ENCODE measurements around the gene HNRNPA3. TPM values are rescaled to one million over a fixed set of nuclear protein-coding genes. Genes with fewer than 3 reads are reported as not detected.

Gene HNRNPA3
- total RNA-seq, 1 donor from 2014 or later = 132 TPM

DNA sequence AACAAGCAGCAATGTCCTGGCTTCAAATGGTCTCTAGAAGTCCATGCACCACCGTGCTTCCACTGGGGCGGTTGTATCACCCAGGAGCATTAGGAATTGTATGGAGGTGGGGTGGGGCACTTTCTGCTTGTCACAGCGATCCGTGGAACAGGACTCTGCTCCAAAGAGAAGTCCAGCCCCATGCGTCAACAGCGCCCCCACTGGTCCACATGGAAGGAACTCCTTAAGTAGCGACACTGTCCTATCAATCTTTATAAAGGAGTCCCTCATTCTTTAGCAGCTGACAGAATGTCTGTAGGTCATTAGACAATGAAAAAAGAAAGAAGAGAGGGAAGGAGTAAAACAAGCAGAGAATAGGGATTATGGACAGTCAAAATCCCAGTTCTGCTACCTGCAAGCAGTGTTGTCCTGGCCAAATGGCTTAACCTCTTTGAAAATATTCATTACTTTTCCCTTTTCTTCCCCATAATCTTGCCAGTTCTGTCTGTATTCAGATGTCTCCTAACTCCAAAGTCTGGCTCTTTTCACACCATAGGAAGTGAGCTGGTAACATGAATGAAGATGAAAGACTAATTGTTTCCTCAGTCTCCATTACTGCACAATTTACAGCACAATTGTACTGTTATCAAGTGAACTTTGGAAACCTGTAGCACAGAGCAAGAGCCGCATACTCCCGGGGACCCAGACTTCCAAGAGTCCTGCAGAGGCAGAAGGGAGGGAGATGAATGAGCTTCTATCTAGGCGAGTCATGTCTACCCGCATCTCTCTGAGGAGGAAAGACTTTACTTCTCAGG lies 42.0 kb downstream of the HNRNPA3 start:
- DNase-seq (peak; percentile 57), ATAC-seq (no peak)
- Histone ChIP-seq H3K4me1 (peaks cover 100% of the 10 kb centered on the region), H3K36me3 (no peaks in the 10 kb centered on the region), H3K4me3 (no peak overlapping the region), H3K27ac (peak overlapping the region; percentile 25), H3K27me3 (ENCODE audit: low read depth) (no peaks in the 10 kb centered on the region), H3K9me3 (no peaks in the 10 kb centered on the region)
- TF ChIP-seq, protein P1, sequence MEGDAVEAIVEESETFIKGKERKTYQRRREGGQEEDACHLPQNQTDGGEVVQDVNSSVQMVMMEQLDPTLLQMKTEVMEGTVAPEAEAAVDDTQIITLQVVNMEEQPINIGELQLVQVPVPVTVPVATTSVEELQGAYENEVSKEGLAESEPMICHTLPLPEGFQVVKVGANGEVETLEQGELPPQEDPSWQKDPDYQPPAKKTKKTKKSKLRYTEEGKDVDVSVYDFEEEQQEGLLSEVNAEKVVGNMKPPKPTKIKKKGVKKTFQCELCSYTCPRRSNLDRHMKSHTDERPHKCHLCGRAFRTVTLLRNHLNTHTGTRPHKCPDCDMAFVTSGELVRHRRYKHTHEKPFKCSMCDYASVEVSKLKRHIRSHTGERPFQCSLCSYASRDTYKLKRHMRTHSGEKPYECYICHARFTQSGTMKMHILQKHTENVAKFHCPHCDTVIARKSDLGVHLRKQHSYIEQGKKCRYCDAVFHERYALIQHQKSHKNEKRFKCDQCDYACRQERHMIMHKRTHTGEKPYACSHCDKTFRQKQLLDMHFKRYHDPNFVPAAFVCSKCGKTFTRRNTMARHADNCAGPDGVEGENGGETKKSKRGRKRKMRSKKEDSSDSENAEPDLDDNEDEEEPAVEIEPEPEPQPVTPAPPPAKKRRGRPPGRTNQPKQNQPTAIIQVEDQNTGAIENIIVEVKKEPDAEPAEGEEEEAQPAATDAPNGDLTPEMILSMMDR (IDR thresholded peaks at IDR 0.05) = peak; percentile 20
- intact Hi-C loops (cut with DNase I) = no loop called here

GRCh38 chr2:177255227-177255601 lies 42.6 kb downstream of the HNRNPA3 start:
- no peaks in the 10 kb centered on the region for H3K9me3 ChIP-seq
- no peak for DNase-seq
- peaks cover 100% of the 10 kb centered on the region for H3K4me1 ChIP-seq
- no peak for ATAC-seq
- no peaks in the 10 kb centered on the region for H3K36me3 ChIP-seq
- no peak overlapping the region for H3K4me3 ChIP-seq
- H3K27me3 ChIP-seq (ENCODE audit: low read depth) = no peaks in the 10 kb centered on the region
- H3K27ac ChIP-seq = peak overlapping the region; percentile 25
- TF ChIP-seq, protein P1 (IDR thresholded peaks at IDR 0.05) = no peak
- intact Hi-C loops (cut with DNase I) = no loop called here

DNA sequence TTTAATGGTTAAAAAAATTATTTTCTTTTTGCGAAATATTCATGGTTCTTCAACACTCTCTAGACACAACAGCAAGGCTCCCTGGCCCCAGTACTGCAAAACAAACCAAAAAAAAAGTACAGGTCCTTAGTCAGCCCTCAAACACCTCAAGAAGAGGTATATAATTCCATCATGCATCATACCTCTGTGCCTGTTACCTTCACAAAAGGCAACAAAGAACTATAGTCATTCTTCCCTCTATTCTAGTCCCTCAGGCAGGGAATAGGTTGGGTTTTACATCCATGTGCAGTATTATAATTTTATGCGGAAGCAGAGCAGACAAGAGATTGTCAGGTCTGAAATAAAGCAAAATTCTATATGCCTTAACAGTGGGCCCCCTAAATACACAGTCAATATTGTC lies 43.4 kb downstream of the HNRNPA3 start:
- ATAC-seq = no peak

DNA sequence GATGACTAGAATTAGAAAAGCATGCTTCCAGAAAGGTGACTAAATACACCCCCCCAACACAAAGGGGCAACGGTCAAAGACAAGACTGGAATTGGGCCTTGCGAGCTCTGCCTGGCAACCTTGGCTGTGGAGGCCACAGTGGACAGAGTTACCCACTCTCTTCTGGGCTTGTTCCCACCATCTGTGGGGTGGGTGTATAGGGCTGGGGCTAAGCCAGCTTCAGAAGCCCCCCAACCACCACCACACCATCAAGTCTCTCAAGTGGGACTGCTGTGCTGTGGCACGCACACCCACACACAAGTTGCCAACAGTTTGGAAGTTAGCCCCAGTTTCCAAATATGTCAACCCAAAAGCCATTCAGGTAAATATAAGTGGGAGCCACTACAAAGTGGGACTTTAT lies 44.1 kb downstream of the HNRNPA3 start:
- no peaks in the 10 kb centered on the region for H3K36me3 ChIP-seq
- H3K4me3 ChIP-seq = no peak overlapping the region
- no peak overlapping the region for H3K27ac ChIP-seq
- H3K4me1 ChIP-seq = peaks cover 100% of the 10 kb centered on the region
- intact Hi-C loops (cut with DNase I) = no loop called here
- DNase-seq (no peak), ATAC-seq (no peak)
- no peaks in the 10 kb centered on the region for H3K9me3 ChIP-seq
- no peaks in the 10 kb centered on the region for H3K27me3 ChIP-seq (ENCODE audit: low read depth)
- TF ChIP-seq, protein P1 (IDR thresholded peaks at IDR 0.05) = no peak

More for the DNA sequence above, 43.4 kb downstream of the HNRNPA3 start:
- TF ChIP-seq, protein P1 (IDR thresholded peaks at IDR 0.05) = no peak
- Histone ChIP-seq H3K9me3 (no peaks in the 10 kb centered on the region), H3K4me1 (peaks cover 100% of the 10 kb centered on the region), H3K36me3 (no peaks in the 10 kb centered on the region), H3K27me3 (ENCODE audit: low read depth) (no peaks in the 10 kb centered on the region), H3K4me3 (no peak overlapping the region), H3K27ac (no peak overlapping the region)
- DNase-seq = no peak
- intact Hi-C loops (cut with DNase I) = no loop called here

- ATAC-seq = no peak
- peak overlapping the region; percentile 41 for H3K27ac ChIP-seq
- intact Hi-C loops (cut with DNase I) = no loop called here
- H3K9me3 ChIP-seq = no peaks in the 10 kb centered on the region
- H3K27me3 ChIP-seq (ENCODE audit: low read depth) = no peaks in the 10 kb centered on the region
- TF ChIP-seq, protein P1 (IDR thresholded peaks at IDR 0.05) = no peak
- peaks cover 93% of the 10 kb centered on the region for H3K4me1 ChIP-seq
- H3K36me3 ChIP-seq = no peaks in the 10 kb centered on the region
- H3K4me3 ChIP-seq = peak overlapping the region; percentile 15
- no peak for DNase-seq
Measured at GRCh38 chr2:177257471-177257870, 44.9 kb downstream of the HNRNPA3 start.

Data from lower lobe of right lung (tissue), 2 donors.